GM21825 (cell line): ENCODE results near the gene ESCO1.
"Not testable (repeated sequence)": the region's sequence is repeated elsewhere in the genome, so short reads cannot be mapped to it uniquely, and the experiment has no call there.

ENCODE experiments used
- ATAC-seq: cut with Tn5 transposase; IDR thresholded peaks from one replicate; pipeline ENCODE4 v1.9.1; 2021; ENCODE audit warnings: mild to moderate bottlenecking, moderate library complexity; ENCODE audit not compliant: unreplicated experiment

The ESCO1 gene, protein sequence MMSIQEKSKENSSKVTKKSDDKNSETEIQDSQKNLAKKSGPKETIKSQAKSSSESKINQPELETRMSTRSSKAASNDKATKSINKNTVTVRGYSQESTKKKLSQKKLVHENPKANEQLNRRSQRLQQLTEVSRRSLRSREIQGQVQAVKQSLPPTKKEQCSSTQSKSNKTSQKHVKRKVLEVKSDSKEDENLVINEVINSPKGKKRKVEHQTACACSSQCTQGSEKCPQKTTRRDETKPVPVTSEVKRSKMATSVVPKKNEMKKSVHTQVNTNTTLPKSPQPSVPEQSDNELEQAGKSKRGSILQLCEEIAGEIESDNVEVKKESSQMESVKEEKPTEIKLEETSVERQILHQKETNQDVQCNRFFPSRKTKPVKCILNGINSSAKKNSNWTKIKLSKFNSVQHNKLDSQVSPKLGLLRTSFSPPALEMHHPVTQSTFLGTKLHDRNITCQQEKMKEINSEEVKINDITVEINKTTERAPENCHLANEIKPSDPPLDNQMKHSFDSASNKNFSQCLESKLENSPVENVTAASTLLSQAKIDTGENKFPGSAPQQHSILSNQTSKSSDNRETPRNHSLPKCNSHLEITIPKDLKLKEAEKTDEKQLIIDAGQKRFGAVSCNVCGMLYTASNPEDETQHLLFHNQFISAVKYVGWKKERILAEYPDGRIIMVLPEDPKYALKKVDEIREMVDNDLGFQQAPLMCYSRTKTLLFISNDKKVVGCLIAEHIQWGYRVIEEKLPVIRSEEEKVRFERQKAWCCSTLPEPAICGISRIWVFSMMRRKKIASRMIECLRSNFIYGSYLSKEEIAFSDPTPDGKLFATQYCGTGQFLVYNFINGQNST

DNA sequence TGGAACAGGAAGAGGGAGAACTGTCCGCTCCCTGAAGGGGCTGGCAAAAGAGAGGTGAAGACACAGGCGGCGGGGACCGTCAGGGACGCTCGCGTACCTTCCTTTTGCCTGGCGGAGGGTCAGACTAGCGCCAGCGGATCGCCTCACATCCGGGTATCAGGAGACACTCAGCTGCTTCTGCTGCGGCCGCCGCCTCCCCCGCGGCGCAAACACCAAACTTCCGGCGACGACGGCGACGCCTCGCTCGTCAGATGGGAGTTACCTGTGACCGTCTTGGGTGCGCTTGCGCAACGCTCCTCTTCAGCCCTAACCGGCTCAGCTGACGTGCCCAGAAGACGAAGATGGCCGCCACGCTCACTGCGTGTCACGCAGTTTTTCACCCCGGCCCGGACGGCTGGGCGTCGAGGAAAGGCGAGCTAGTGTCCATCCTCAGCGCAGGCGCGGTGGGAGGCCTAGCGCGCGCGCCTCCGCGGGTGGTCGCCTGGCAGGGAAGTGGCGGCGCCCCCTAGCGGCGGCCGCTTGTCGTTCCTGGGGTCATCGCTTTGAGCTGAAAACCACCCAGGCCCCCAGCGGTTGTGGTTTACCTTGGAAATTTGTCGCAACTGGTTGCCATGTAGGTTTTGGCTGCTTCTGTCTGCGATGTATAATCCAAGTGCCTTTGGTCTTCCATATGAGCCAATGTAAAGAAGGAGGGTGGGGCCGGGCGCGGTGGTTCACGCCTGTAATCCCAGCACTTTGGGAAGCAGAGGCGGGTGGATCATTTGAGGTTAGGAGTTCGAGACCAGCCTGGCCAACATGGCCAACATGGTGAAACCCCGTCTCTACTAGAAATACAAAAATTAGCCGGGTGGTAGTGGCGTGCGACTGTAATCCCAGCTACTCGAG is at the start of gene ESCO1:
TSS of gene ESCO1 (minus strand) at position 179 of the 885 bp plus-strand sequence. CDS start 25,861 bp downstream, outside the sequence.
- peak; percentile 83 for ATAC-seq

DNA sequence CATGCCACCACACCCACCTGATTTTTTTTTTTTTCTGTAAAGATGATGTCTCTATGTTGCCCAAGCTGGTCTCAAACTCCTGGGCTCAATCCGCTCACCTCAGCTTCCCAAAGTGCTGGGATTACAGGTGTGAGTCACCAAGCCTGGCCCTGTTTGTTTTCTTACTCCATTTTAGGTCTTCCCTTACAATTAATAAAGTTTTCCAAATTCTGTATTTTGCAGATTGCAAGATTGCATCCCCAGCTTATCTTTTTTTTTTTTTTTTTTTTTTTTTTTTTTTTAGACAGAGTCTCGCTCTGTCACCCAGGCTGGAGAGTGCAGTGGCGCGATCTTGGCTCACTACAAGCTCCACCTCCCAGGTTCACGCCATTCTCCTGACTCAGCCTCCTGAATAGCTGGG is 39.9 kb upstream of the ESCO1 start:
- ATAC-seq: not testable (repeated sequence)

DNA sequence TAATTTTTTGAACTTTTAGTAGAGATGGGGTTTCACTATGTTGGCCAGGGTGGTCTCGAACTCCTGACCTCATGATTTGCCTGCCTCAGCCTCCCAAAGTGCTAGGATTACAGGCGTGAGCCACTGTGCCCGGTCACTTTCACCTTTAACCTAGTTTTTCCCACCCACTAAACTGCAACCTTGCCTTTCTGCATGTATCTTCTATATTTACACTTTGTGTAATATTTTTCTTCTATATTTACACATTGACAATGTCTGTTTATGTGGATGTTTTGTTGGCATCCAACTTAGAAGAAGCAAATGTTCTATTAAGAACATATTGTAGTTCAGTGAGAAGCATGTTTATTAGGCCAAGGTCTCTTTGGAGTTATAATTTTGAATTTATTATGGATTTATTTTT is 38.3 kb upstream of the ESCO1 start:
- no peak for ATAC-seq

DNA sequence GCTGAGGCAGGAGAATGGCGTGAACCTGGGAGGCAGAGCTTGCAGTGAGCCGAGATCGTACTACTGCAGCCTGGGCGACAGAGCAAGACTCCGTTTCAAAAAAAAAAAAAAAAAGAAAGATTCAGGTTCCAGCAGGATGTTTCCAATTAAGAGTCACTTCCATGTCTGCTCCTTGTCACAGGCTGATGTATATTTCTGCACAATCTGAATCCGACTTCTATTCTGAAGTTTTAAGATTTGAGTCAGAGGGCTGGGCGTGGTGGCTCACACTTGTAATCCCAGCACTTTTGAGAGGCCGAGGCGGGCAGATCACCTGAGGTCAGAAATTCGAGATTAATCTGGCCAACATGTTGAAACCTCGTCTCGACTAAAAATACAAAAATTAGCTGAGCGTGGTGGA is 36.3 kb upstream of the ESCO1 start:
- no peak for ATAC-seq

DNA sequence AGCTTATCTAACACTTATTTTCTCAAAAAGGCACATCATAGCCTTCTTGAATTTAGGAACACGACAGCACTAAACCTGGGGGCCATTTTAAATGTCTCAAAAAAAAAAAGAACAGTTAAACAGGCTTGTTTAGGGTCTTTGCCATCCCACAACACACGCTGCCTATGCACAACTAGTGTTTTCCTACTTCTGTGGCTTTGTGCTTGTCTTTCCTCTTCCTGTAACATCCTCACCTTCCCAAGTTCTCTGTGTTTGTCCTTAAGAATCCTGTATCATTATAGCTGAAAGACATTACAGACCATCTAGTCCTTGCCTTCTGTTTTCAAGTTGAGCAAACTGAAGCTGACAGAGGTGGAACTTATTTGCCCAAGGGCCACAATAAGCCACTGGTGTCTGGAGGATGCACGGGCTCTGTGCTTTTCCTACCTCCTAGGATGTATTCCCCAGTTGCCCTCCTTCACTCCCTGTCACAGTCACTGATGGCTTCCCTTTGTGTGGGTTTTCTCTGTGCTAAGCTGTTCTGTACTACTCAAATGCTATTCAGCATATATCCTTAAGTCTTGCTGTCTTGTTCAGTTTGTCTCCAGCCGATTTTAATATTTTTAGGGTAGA is 34.2 kb upstream of the ESCO1 start:
- ATAC-seq: no peak

DNA sequence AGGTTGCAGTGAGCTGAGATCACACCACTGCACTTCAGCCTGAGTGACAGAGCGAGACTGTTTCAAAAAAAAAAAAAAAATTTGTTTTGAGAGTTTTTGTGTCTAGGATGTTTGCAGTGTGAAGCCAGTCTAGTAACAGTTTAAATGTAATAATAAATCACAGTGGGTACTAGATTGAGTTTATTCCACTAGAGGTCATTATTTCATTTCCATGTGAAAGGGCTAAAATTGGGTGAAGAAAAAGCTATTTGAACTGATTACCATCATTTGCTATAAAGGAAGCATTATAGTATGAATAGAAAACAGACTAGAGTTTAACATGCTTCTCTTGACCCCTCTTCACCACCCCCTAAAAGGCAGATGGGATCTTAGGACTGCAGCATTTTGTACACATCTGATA is 31.9 kb upstream of the ESCO1 start:
- ATAC-seq: no peak

DNA sequence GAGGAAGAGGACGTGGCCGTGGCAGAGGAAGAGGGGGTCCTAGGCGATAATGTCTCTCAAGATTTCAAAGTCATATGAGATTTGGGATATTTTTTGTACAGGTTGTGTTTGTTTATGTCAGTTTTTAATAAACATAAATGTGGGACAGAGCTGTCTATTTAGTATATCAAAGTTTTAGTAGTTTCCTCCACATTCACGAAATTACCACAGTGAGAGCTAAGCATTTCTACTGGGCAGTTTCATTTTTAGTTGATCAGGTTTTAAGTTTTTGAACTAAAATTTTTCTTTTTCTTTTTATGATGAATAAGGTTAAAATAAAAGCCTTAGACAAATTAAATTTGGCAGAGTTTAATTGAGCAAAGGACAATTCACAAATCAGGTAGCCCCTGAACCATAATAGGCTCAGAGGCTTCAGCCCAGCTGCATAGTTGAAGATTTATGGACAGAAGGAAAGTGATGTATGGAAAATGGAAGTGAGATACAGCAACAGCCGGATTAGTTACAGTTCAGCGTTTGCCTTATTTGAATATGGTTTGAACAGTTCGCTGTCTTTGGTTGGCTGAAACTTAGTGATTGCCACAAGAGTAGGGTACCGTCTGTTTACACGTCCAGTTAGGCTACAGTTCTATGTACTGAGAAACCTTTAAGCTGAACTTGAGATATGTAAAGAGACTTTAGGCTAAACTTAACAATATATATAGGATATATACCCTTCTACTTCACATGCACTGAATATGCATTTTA is 28.8 kb upstream of the ESCO1 start:
- peak; percentile 88 for ATAC-seq

DNA sequence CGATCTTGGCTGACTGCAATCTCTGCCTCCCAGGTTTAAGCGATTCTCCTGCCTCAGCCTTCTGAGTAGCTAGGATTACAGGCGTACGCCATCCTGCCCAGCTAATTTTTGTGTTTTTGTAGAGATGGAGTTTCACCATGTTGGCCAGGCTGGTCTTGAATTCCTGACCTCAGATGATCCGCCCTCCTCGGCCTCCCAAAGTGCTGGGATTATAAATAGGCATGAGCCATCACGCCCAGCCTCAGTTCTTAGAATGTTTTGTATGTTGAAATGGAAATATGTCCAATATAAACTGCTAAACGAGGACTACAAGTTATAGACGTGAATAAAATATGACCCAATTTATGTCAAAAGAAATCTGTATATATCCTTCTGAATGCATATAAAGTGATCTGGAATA is 21.1 kb upstream of the ESCO1 start:
- ATAC-seq: not testable (repeated sequence)

DNA sequence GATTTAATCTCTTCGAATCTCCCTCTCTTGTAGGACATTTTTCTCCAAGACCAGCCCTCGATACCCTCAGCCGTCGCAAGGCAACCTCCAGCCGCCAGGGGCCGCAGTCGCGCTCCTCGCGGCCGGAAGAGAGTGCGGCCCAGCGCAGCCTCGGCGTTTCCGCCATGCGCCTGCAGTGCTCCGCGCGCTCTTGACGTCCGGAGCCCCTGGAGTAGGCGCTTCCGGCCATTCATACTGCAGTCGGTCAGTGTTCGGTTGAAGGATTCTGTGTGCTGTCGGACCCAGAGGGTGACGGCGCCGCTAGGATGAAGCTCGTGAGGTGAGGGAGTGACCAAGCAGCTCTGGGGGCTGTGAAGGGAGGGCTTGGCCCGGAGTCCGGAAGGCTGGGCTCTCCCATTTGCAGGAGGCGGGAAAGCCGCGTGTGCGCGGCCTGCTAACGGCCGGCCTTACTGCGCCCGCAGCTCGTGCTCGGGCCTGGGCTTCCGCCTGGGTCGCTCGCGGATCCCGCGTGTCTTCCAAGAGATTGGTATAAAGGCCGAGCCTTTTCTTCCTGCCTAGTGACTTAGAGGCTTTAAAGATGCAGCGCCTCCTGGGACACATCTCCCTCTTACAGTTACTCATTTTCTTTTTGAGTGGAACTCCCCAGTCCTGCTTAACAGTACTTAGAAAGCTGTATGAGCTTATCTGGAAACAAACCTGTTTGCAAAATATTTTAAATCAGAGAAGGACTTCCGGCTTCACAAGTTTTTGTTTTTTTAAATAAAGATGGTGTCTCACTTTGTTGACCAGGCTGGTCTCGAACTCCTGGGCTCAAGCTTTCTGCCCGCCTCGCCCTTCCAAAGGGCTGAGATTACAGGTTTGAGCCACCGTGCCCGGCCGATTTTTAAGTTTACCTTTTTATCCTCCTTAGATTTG is 11.9 kb upstream of the ESCO1 start, which contains the start of gene SNRPD1:
TSS of gene SNRPD1 (plus strand) at position 190 of the 915 bp plus-strand sequence. CDS start at position 306, 116 bp downstream.
- ATAC-seq: peak; percentile 99

DNA sequence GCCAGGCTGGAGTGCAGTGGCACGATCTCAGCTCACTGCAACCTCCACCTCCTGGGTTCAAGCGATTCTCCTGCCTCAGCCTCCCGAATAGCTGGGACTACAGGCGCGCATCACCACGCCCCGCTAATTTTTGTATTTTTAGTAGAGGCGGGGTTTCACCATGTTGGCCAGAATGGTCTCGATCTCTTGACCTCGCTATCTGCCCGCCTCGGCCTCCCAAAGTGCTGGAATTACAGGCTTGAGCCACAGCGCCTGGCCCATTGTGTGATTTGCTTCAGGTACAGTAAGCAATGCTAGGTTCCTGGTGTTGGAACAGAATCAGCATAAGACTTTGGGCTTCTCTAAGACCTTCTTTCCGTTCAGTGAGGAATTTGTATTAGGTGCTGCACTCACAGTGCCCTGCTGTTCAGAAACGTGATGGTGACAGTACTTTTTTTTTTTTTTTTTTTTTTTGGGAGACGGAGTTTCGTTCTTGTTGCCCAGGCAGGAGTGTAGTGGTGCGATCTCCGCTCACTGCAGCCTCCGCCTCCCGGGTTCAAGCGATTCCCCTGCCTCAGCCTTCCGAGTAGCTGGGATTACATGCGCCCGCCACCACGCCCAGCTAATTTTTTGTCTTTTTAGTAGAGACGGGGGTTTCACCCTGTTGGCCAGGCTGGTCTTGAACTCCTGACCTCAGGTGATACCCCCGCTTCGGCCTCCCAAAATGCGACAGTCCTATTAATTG is 11.1 kb upstream of the ESCO1 start:
- ATAC-seq: not testable (repeated sequence)

DNA sequence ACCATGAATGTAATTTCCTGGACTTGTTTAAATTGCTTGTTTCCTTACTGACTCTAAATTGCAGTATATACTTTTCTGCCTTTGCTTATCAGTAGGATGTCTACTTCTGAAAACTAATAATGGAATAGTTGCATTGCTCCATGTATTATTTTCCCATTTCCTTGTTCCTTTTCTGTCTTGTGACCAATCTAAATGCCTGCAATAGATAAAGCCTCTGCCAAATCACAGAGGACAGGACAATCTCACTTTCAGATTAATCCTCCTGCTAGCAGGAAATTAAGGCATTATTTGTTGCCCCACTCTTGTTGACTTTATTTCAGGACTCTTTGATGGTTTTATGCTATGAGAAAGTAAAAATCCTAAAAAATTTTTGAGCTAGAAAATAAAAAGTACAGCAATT is 4.7 kb upstream of the ESCO1 start:
- no peak for ATAC-seq

DNA sequence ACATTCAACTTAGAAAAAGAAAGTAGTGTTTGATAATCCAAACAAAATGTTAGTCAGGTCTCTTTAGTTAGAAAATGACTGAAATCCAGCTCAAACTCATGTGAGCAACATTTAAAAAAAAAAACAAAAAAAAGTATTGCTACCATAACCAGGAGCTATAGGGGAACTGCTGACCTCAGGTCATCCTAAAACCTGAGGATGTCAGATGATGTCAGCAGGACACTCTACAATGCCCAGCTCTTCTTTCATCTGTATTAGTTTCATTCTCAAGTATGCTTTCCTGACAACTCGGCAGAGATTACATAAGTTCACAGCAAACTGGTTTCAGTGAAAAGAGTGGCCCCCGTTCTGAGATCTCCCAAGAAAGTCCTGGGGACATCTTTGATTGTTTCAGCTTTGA is 4.2 kb upstream of the ESCO1 start:
- no peak for ATAC-seq

DNA sequence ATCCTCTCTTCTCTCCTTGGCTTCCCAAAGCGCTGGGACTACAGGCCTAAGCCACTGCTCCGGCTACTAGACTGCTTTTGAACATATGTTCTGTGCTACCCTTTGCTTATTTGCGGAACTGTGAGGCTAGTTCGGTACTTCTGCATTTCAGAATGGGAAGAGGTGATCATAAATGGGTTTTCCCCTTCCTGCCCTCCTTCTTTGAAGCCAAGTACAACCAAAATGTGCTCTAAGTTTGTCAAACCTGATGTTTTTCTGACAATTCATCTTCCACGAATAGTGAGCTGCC is 1.7 kb upstream of the ESCO1 start:
- ATAC-seq: no peak

DNA sequence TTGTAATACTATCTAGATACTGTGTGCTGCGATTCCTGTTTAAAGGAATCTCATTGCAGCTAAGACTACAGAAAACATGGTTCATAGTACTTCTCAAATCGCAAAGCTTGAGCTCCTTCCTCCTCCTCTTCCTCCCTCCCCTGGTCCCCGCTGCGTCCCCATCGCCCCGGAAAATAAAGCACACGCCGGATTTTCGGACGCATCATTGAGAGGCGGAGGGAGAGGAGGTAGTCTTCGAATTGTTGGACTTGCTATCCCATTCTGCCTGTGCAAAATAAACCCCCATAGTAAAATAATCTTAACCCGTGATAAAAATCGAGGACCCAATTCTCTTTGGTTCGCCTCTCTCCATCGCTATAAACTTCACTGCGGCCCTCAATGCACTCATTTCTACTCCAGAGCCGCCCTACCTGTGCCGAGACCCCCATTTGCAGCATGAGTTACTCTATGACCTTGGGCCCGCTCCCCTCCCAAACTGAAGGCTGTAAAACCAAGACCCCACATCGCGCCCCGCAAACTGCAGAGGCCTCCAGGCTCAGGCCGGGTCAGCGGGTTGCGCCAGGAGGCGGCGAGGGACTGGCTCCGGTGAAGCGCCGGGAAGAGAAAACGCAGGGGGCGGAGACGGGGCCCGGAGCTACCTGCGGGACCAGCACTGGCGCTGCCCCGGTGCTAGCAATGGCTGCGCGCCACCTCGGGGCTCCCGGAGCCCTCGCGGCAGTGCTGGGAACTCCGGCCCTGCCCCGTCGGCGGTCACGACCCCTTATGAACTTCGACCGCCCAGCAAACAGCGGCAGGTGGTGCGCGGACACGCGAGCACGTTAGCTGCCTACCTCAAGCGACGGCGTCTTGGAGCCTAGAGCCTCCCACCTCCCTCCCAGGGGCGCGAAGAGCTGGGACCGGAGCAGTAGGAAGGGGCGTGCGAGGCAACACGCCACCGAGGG is 649 bp downstream of the ESCO1 start:
- peak; percentile 38 for ATAC-seq

DNA sequence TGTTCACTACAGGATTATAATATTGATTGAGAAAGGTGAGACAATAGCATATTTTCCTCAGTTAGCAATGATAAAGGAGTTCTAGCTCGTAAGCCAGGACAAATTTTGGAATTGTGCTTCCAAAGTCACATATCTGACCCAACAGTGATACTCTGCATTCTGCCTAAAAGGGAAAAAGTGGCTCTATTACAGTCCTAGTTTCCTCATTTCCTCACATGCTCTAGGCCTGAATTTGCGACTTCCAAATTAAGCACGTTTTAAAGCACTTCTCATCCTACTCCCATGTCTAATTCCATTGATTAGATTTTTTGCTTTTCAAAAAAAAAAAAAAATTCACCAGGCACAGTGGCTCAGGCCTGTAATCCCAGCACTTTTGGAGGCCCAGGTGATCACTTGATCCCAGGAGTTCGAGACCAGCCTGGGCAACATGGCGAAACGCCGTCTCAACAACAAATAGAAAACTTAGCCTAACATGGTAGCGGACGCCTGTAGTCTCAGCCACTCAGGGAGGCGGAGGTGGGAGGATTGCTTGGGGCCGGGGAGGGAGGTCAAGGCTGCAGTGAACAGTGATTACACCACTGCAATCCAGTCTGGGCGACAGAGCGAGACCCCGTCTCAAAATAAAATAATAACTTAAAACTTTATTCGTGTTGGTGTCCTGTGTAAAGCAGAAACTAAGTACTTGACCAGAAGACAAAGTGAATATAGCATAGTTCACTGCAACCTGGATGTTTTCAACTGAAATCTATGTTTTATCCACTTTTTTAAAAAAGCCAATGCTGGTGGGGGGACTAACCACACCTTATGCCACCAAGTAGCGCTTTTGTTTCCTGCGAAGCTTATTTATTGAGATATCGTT is 1.5 kb downstream of the ESCO1 start:
- ATAC-seq: no peak

DNA sequence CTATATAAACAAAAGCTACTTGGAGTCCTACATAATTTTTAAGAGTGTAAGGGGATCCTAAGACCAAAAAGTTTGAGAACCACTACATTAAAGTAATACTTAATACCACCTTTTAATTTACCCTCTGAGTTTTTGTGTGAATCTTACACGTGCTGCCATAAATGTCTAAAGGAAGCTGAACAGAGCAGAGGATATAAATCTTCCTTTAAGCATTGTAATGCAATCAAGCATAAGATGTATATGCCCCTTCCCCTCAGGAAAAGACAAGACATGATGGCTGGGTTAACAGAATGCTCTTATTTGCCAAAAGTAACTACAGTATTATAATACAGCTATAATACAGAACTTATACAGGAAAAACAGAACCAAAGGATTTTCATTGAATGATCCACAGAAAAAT is 2.9 kb downstream of the ESCO1 start:
- ATAC-seq: no peak
